MM.1S (cell line): ENCODE measurements around the gene GP1BA.

Experiments
- DNase-seq: peaks from one replicate; pipeline ENCODE4 v3.0.0-alpha.2; 2015
- H2AFZ ChIP-seq: fragments of 300-600 bp; sonication (generic); 2 replicates; pipeline ENCODE4 v1.6.0; 2016; ENCODE audit warnings: antibody characterized with exemption, low read length
- H3F3A ChIP-seq: fragments of 300-600 bp; sonication (generic); 2 replicates; pipeline ENCODE4 v1.6.1; 2016; ENCODE audit warnings: mild to moderate bottlenecking, antibody characterized with exemption, low read length, moderate library complexity, mixed read lengths; ENCODE audit not compliant: insufficient read depth
- H3K27ac ChIP-seq: fragments of 300-600 bp; sonication (generic); 2 replicates; pipeline ENCODE4 v1.5.1; 2016; ENCODE audit warnings: mild to moderate bottlenecking, low read length
- H3K27me3 ChIP-seq: fragments of 300-600 bp; sonication (generic); replicated peaks from 2 replicates; pipeline ENCODE4 v1.6.0; 2016; ENCODE audit warnings: low read length; ENCODE audit not compliant: insufficient read depth
- H3K36me3 ChIP-seq: fragments of 300-600 bp; sonication (generic); replicated peaks from 2 replicates; pipeline ENCODE4 v1.6.1; 2016; ENCODE audit warnings: mild to moderate bottlenecking, low read length, mixed read lengths; ENCODE audit not compliant: insufficient read depth
- H3K4me1 ChIP-seq: fragments of 300-600 bp; sonication (generic); 2 replicates; pipeline ENCODE4 v1.6.1; 2016; ENCODE audit warnings: low read length, mixed read lengths
- H3K4me2 ChIP-seq: fragments of 300-600 bp; sonication (generic); 2 replicates; pipeline ENCODE4 v1.6.0; 2016; ENCODE audit warnings: low read depth, low read length
- H3K4me3 ChIP-seq: fragments of 300-600 bp; sonication (generic); 2 replicates; pipeline ENCODE4 v1.5.1; 2016; ENCODE audit warnings: low read length, mixed read lengths
- H3K79me2 ChIP-seq: fragments of 300-600 bp; sonication (generic); 2 replicates; pipeline ENCODE4 v1.6.1; 2016; ENCODE audit warnings: mixed run types, low read length, mixed read lengths
- H3K9ac ChIP-seq: fragments of 300-600 bp; sonication (generic); 2 replicates; pipeline ENCODE4 v1.6.1; 2016; ENCODE audit warnings: low read length, mixed read lengths
- H3K9me2 ChIP-seq: fragments of 300-600 bp; sonication (generic); replicated peaks from 2 replicates; pipeline ENCODE4 v1.6.1; 2016; ENCODE audit warnings: mild to moderate bottlenecking, low read length, mixed read lengths; ENCODE audit not compliant: insufficient read depth
- H3K9me3 ChIP-seq: fragments of 300-600 bp; sonication (generic); replicated peaks from 2 replicates; pipeline ENCODE4 v1.6.1; 2016; ENCODE audit warnings: mild to moderate bottlenecking, low read length, mixed read lengths; ENCODE audit not compliant: insufficient read depth
- H4K20me1 ChIP-seq: fragments of 300-600 bp; sonication (generic); 2 replicates; pipeline ENCODE4 v1.6.1; 2016; ENCODE audit warnings: mild to moderate bottlenecking, low read length, moderate library complexity, mixed read lengths; ENCODE audit not compliant: insufficient read depth
- CTCF ChIP-seq: fragments of 300-600 bp; sonication (generic); IDR thresholded peaks from 2 replicates; pipeline ENCODE4 v1.5.1; 2016; ENCODE audit warnings: antibody characterized with exemption, low read length, mixed read lengths
- EZH2 ChIP-seq: fragments of 300-600 bp; sonication (generic); optimal IDR thresholded peaks from 2 replicates; pipeline ENCODE3; 2017; ENCODE audit warnings: low read depth, mild to moderate bottlenecking, antibody characterized with exemption, low read length, mixed read lengths
- EZH2phosphoT487 ChIP-seq: fragments of 300-600 bp; sonication (generic); IDR thresholded peaks from 2 replicates; pipeline ENCODE4 v1.6.1; 2018; ENCODE audit warnings: antibody characterized with exemption, low read length

GP1BA gene

GRCh38 chr17:4941319-4941610 lies 9.2 kb downstream of the GP1BA start:
- Histone ChIP-seq H3K9ac (peak overlapping the region; percentile 95), H3K9me3 (no peaks in the 10 kb centered on the region), H3K4me3 (peak overlapping the region; percentile 78), H3K79me2 (peaks cover 85% of the 10 kb centered on the region), H3K4me1 (peaks cover 40% of the 10 kb centered on the region), H3K27me3 (no peaks in the 10 kb centered on the region), H3K4me2 (peak overlapping the region; percentile 96), H3K36me3 (no peaks in the 10 kb centered on the region), H2AFZ (no peak overlapping the region), H3F3A (peaks cover 55% of the 10 kb centered on the region), H3K27ac (peak overlapping the region; percentile 91; the same call in 1 of the 2 replicates), H4K20me1 (peaks cover 18% of the 10 kb centered on the region), H3K9me2 (no peaks in the 10 kb centered on the region)
- TF ChIP-seq EZH2phosphoT487 (no peak), EZH2 (no peak), CTCF (no peak)
- no peak for DNase-seq

- no peak for DNase-seq
- Histone ChIP-seq H3K79me2 (peaks cover 95% of the 10 kb centered on the region), H3K4me3 (no peak overlapping the region), H3K27me3 (no peaks in the 10 kb centered on the region), H3K4me1 (peaks cover 44% of the 10 kb centered on the region), H3K36me3 (no peaks in the 10 kb centered on the region), H3K9me3 (no peaks in the 10 kb centered on the region), H2AFZ (no peak overlapping the region), H3K9me2 (no peaks in the 10 kb centered on the region), H3F3A (peaks cover 68% of the 10 kb centered on the region), H3K4me2 (no peak overlapping the region), H4K20me1 (peaks cover 28% of the 10 kb centered on the region), H3K9ac (no peak overlapping the region), H3K27ac (no peak overlapping the region)
- TF ChIP-seq CTCF (no peak), EZH2 (no peak), EZH2phosphoT487 (no peak)
Measured at GRCh38 chr17:4942760-4943508, 10.9 kb downstream of the GP1BA start.

DNA sequence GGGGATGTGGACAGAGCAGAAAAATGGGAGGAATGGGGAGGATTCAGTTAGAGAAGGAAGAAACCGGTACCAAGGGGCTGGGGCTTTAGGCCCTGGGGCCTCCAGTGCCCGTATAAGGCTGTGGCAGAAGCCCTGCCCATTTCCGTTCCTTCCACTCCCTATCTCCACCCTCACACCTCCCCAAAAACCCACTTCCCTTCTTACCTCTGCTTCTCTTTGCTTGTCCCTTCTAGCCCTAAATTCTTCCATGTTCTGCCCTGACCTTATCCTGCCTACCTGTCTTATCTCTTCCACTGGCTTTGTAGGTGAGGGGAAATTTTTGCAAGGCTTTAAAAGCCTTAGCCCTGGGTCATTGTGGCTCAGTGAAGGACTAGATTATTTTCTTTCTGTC lies 12.1 kb downstream of the GP1BA start:
- Histone ChIP-seq H2AFZ (no peak overlapping the region), H3K4me1 (peaks cover 35% of the 10 kb centered on the region), H3K27me3 (no peaks in the 10 kb centered on the region), H3K79me2 (peaks cover 86% of the 10 kb centered on the region), H4K20me1 (peaks cover 28% of the 10 kb centered on the region), H3F3A (peaks cover 79% of the 10 kb centered on the region), H3K9ac (no peak overlapping the region), H3K9me3 (no peaks in the 10 kb centered on the region), H3K4me3 (no peak overlapping the region), H3K9me2 (no peaks in the 10 kb centered on the region), H3K4me2 (peak overlapping the region; percentile 95; the same call in 1 of the 2 replicates), H3K27ac (peak overlapping the region; percentile 55; the same call in 1 of the 2 replicates), H3K36me3 (no peaks in the 10 kb centered on the region)
- TF ChIP-seq CTCF, result no peak
- no peak for TF ChIP-seq EZH2phosphoT487
- no peak for TF ChIP-seq EZH2
- DNase-seq, result no peak
